Measurements from ENCODE around the gene NINL. TPM values are rescaled to one million over a fixed set of nuclear protein-coding genes. Genes with fewer than 3 reads are reported as not detected.
A peak's percentile ranks its signal among the peaks of the same experiment; 100 is the strongest.
"Not testable (repeated sequence)": the region's sequence is repeated elsewhere in the genome, so short reads cannot be mapped to it uniquely, and the experiment has no call there.

Gene NINL
- total RNA-seq, 1 donor from 2014 or later: 47.0 TPM

DNA sequence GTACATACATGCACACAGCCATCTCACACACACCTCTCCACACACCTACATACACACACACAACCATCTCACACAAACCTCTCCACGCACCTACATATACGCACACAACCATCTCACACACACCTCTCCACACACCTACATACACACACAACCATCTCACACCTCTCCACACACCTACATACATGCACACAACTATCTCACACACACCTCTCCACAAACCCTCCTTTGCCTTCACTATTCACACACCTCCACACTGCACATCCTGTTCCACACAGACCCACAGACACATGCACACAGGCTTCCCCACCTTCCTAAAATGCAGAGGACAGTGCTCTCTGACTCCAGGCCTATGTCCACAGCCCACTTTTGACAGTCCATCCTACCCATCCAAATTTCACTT lies 16.3 kb upstream of the NINL start:
- DNase-seq (ENCODE audit: extremely low spot score, unreplicated experiment): no peak
- TF ChIP-seq, protein P1, sequence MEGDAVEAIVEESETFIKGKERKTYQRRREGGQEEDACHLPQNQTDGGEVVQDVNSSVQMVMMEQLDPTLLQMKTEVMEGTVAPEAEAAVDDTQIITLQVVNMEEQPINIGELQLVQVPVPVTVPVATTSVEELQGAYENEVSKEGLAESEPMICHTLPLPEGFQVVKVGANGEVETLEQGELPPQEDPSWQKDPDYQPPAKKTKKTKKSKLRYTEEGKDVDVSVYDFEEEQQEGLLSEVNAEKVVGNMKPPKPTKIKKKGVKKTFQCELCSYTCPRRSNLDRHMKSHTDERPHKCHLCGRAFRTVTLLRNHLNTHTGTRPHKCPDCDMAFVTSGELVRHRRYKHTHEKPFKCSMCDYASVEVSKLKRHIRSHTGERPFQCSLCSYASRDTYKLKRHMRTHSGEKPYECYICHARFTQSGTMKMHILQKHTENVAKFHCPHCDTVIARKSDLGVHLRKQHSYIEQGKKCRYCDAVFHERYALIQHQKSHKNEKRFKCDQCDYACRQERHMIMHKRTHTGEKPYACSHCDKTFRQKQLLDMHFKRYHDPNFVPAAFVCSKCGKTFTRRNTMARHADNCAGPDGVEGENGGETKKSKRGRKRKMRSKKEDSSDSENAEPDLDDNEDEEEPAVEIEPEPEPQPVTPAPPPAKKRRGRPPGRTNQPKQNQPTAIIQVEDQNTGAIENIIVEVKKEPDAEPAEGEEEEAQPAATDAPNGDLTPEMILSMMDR (conservative IDR thresholded peaks at IDR 0.05): no peak
- no peaks in the 10 kb centered on the region for H3K27me3 Mint-ChIP-seq
- H3K9me3 Mint-ChIP-seq: no peaks in the 10 kb centered on the region
- no peak overlapping the region for H3K27ac Mint-ChIP-seq
- no peaks in the 10 kb centered on the region for H3K36me3 Mint-ChIP-seq
- no peak overlapping the region for H3K4me3 Mint-ChIP-seq
- peaks cover 6% of the 10 kb centered on the region for H3K4me1 Mint-ChIP-seq (ENCODE audit: unreplicated experiment)

DNA sequence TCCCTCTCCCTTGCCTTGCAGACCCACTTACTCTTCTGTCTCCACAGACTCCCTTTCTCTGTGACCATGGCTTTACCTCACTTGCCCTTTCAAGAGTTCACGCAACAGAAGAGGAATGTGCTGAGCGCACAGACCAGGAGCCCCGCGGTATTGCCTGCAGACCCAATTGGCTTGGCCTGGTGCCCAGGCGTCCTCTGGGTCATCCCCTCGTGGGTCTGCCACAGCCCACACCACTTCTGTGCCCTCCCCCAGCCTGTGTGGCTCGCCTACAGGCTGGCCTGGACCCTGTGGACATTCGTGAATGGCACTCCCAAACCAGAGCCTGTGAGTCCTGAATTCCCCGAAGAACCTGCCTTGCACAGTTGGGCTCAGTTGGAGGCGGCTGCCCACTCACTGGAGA lies 15.3 kb upstream of the NINL start:
- TF ChIP-seq, protein P1 (conservative IDR thresholded peaks at IDR 0.05): no peak
- peak overlapping the region; percentile 58 for H3K27ac Mint-ChIP-seq
- no peaks in the 10 kb centered on the region for H3K9me3 Mint-ChIP-seq
- no peak overlapping the region for H3K4me3 Mint-ChIP-seq
- peaks cover 6% of the 10 kb centered on the region for H3K4me1 Mint-ChIP-seq (ENCODE audit: unreplicated experiment)
- no peaks in the 10 kb centered on the region for H3K36me3 Mint-ChIP-seq
- no peaks in the 10 kb centered on the region for H3K27me3 Mint-ChIP-seq
- no peak for DNase-seq (ENCODE audit: extremely low spot score, unreplicated experiment)

DNA sequence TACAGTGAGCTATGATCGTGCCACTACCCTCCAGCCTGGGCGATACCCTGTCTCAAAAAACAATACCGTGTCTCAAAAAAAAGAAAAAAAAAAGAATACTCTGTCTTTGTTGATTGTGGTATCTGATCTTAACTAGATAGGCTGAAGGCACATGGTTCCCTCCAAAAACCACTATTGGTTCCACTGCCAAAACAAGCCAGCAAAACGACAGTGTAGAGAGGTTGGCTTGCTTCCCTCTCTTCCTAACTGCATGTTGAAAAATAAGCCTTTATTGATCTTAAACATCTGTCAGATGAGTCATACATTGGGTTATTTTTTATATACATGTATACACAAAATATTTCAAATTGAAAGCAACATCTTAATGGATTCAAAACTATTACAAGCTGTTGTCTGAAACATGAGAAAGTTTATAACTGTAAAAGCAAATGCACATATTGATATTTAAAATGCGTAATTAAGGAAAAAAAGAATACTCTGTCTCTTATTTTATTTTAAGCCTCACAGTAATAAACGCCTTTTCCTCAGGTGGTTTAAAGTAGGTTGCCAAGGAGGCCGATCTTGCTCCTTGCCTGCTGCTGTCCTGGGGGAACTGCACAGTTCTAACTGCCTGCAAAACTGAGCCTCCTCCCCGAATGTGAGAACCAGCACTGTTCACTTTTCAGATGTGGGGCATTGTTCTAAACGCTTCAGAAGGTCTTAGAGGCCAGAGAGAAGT lies 7.0 kb upstream of the NINL start:
- Mint-ChIP-seq H3K4me3 (no peak overlapping the region), H3K27me3 (peaks cover 3% of the 10 kb centered on the region), H3K27ac (no peak overlapping the region), H3K36me3 (no peaks in the 10 kb centered on the region), H3K4me1 (ENCODE audit: unreplicated experiment) (peaks cover 4% of the 10 kb centered on the region), H3K9me3 (no peaks in the 10 kb centered on the region)
- DNase-seq (ENCODE audit: extremely low spot score, unreplicated experiment): no peak
- TF ChIP-seq, protein P1 (conservative IDR thresholded peaks at IDR 0.05): no peak

DNA sequence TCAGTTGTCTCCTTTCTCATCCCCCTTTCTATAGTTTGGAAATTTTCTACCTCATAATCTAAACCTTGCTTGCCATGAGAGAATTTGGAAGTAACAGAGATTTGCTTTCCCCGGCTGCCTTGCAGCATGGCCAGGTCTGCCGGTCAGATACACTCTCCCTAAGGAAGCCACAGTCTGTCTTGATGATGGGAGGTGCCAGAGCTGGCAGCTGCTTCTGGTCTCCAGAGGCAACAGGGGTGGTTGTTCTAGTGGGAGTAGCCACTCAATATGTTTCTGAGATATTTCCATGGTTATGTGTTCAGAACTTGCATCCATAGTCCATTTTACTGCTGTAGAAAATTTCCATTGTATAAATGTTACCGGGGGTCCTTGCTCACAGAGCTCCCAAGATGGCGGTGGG lies 5.4 kb upstream of the NINL start:
- H3K9me3 Mint-ChIP-seq; H3K36me3 Mint-ChIP-seq; DNase-seq (ENCODE audit: extremely low spot score, unreplicated experiment); H3K27me3 Mint-ChIP-seq; H3K27ac Mint-ChIP-seq; H3K4me1 Mint-ChIP-seq (ENCODE audit: unreplicated experiment); H3K4me3 Mint-ChIP-seq: not testable (repeated sequence)

DNA sequence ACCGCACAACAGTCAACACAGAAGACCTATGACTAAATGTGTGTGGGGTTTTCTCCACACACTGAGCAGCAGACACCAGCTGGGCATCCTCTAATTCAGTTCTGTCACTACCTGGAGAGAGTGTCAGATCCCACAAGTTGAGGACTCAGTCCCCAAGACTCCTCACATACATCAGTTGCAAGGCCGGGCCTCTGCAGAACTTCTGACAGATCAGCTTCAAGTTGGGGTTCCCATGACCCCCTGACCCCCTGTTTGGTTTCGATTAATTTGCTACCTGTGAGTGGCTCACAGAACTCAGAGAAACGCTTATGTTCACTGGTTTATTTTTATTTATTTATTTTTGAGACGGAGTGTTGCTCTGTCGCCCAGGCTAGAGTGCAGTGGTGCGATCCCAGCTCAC lies 3.2 kb upstream of the NINL start:
- peaks cover 12% of the 10 kb centered on the region for H3K4me1 Mint-ChIP-seq (ENCODE audit: unreplicated experiment)
- no peak overlapping the region for H3K27ac Mint-ChIP-seq
- peaks cover 3% of the 10 kb centered on the region for H3K27me3 Mint-ChIP-seq
- DNase-seq (ENCODE audit: extremely low spot score, unreplicated experiment): no peak
- H3K9me3 Mint-ChIP-seq: no peaks in the 10 kb centered on the region
- H3K36me3 Mint-ChIP-seq: peaks cover 7% of the 10 kb centered on the region
- TF ChIP-seq, protein P1 (conservative IDR thresholded peaks at IDR 0.05): no peak
- H3K4me3 Mint-ChIP-seq: no peak overlapping the region

DNA sequence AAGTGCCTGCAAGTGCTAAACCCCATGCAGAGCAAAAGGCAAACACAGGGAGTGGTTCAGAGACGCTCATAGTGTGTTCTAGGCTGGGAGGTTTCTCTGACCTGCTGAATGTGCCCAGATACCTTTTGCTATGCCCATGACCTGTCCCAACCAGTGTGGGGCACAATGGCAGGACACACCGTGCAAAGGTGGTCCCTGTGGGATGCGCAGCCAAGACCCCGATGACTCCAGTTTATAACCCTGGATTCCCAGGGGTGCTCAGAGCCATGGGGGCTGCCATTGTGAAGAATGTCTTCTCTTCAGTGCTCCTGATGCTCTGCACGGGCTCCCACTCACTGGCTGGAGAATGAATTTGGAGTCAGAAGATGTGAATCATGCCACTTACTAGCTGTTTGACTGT lies 2.2 kb upstream of the NINL start:
- no peaks in the 10 kb centered on the region for H3K9me3 Mint-ChIP-seq
- H3K36me3 Mint-ChIP-seq: peaks cover 16% of the 10 kb centered on the region
- H3K27me3 Mint-ChIP-seq: no peaks in the 10 kb centered on the region
- no peak overlapping the region for H3K27ac Mint-ChIP-seq
- no peak overlapping the region for H3K4me3 Mint-ChIP-seq
- TF ChIP-seq, protein P1 (conservative IDR thresholded peaks at IDR 0.05): no peak
- H3K4me1 Mint-ChIP-seq (ENCODE audit: unreplicated experiment): peaks cover 18% of the 10 kb centered on the region
- DNase-seq (ENCODE audit: extremely low spot score, unreplicated experiment): no peak
